ENCODE results near the gene SYNPR.
A peak's percentile ranks its signal among the peaks of the same experiment; 100 is the strongest.

The SYNPR gene

DNA sequence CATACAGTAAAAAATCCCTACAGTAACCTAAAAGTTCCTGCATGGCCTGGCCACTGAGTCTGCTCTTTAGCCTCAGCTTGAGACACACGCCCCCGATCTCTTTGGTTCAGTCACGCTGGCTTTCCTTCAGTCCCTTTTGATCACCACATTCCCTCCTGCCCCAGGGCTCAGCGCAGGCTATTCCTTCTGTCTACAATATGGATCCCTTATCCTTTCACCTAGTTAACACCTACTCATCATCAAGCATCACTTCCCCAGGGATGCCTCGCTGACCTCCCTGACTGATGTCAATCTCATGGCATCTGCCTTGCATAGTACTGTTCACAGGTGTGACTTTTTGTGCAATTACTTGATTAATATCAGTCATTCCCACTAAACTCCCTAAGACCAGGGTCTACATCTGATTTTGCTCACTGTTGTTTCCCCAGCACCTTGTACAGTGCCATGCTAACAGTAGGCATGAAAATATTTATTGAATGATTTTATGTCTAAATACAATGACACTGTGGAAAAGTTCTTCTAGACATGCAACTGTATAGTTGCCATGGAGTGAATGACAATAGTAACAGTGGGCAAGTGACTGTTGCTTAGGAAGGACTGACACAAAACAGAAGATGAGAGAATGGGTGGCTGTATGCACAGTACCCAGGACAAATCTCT lies 374.1 kb downstream of the SYNPR start, which contains the start of gene SNTN:
TSS of gene SNTN (plus strand) at position 610 of the 660 bp plus-strand sequence. CDS start at position 623, 13 bp downstream.
- in situ Hi-C loops (cut with MboI; ENCODE audit: low pct_unique_long_range_greater_than_20kb, low sequenced_read_pairs, unreplicated experiment): no loop called here
- no peak for DNase-seq (ENCODE audit: low spot score)
- TF ChIP-seq, protein P1, sequence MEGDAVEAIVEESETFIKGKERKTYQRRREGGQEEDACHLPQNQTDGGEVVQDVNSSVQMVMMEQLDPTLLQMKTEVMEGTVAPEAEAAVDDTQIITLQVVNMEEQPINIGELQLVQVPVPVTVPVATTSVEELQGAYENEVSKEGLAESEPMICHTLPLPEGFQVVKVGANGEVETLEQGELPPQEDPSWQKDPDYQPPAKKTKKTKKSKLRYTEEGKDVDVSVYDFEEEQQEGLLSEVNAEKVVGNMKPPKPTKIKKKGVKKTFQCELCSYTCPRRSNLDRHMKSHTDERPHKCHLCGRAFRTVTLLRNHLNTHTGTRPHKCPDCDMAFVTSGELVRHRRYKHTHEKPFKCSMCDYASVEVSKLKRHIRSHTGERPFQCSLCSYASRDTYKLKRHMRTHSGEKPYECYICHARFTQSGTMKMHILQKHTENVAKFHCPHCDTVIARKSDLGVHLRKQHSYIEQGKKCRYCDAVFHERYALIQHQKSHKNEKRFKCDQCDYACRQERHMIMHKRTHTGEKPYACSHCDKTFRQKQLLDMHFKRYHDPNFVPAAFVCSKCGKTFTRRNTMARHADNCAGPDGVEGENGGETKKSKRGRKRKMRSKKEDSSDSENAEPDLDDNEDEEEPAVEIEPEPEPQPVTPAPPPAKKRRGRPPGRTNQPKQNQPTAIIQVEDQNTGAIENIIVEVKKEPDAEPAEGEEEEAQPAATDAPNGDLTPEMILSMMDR (IDR thresholded peaks at IDR 0.05; ENCODE audit: extremely low read depth, insufficient read depth, missing control alignments): no peak

GRCh38 chr3:63654211-63654610 lies 376.1 kb downstream of the SYNPR start:
- in situ Hi-C loops (cut with MboI; ENCODE audit: low pct_unique_long_range_greater_than_20kb, low sequenced_read_pairs, unreplicated experiment): no loop called here
- no peak for DNase-seq (ENCODE audit: low spot score)

GRCh38 chr3:63654931-63655330 lies 376.8 kb downstream of the SYNPR start:
- TF ChIP-seq, protein P1 (IDR thresholded peaks at IDR 0.05; ENCODE audit: extremely low read depth, insufficient read depth, missing control alignments): no peak
- in situ Hi-C loops (cut with MboI; ENCODE audit: low pct_unique_long_range_greater_than_20kb, low sequenced_read_pairs, unreplicated experiment): no loop called here
- no peak for DNase-seq (ENCODE audit: low spot score)

More at GRCh38 chr3:63654211-63654610, 376.1 kb downstream of the SYNPR start:
- TF ChIP-seq, protein P1 (IDR thresholded peaks at IDR 0.05; ENCODE audit: extremely low read depth, insufficient read depth, missing control alignments): no peak

DNA sequence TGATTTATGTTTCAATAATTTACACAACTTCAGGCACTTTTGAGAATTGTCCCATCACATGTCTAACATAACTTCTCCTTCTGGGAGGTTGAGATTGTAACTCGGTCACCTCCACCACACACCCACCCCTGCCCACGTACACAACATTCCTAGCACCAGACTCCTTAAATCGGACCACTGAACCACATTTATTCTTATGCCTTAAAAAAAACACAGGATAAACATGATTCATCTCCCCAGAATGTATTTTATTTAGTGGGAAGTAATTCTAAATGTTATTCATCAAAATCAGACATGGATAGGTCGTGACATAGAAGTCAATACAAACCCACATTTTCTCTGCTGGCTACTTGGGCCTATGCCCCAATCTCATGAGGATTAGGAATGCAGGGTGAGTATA lies 377.4 kb downstream of the SYNPR start:
- TF ChIP-seq, protein P1 (IDR thresholded peaks at IDR 0.05; ENCODE audit: extremely low read depth, insufficient read depth, missing control alignments): no peak
- no peak for DNase-seq (ENCODE audit: low spot score)
- in situ Hi-C loops (cut with MboI; ENCODE audit: low pct_unique_long_range_greater_than_20kb, low sequenced_read_pairs, unreplicated experiment): no loop called here

DNA sequence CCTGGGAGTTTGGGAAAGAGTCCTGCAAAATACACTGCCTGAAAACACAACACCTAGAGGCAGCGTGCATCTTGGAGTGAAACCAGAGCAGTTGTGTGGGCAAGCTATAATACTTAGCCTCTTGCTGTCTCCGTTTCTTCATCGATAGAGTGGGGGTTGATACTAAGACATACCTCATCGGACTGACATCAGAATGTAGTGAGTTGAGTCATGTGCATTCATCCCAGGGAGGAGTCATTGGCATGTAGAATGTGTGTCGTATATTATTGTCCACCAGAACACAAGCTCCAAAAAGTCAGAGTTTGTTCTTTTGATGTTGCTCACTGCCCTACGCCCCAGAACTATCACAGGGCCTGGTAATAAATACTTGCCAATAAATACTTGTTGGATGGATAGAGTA lies 378.7 kb downstream of the SYNPR start:
- in situ Hi-C loops (cut with MboI; ENCODE audit: low pct_unique_long_range_greater_than_20kb, low sequenced_read_pairs, unreplicated experiment): no loop called here
- DNase-seq (ENCODE audit: low spot score): no peak
- TF ChIP-seq, protein P1 (IDR thresholded peaks at IDR 0.05; ENCODE audit: extremely low read depth, insufficient read depth, missing control alignments): no peak

DNA sequence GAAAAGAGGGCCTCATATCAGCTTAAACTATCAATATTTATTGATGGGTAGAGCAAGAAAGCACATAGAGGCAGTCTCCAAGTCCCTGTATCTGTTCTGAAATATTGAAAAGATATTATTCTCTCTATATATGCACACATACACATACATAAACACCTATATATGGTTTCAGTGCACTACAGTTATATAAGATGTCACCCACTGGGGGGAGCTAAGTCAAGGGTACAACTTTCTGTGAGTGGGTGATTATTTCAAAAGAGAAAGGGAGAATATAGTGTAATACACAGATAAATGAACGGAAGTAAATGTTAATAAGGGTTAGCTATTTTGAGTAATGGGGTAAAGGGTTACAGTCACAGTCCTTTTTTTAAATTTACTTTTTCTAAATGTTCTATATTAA lies 383.1 kb downstream of the SYNPR start:
- in situ Hi-C loops (cut with MboI; ENCODE audit: low pct_unique_long_range_greater_than_20kb, low sequenced_read_pairs, unreplicated experiment): no loop called here
- no peak for DNase-seq (ENCODE audit: low spot score)
- TF ChIP-seq, protein P1 (IDR thresholded peaks at IDR 0.05; ENCODE audit: extremely low read depth, insufficient read depth, missing control alignments): peak; percentile 16

Measured in GM13977 (cell line).